Right renal pelvis (tissue), 4 donors: ENCODE measurements around the gene MYCN. TPM values are rescaled to one million over a fixed set of nuclear protein-coding genes. Genes with fewer than 3 reads are reported as not detected.

ENCODE experiments used
- DNase-seq, 4 donors: peaks; one replicate each; pipeline ENCODE4 v3.0.0-alpha.2; 2013; ENCODE audit warnings: low read depth in 4 of 4, low spot score in 3 of 4, missing footprints in 1 of 4
- polyA plus RNA-seq, 4 donors: library from polyadenylated mRNA; unstranded; fragments of 120-200 nt; gene quantifications; one replicate each; pipeline ENCODE4 v1.2.1, GENCODE V29; 2013; ENCODE audit not compliant: insufficient read length in 4 of 4

The MYCN gene
- polyA plus RNA-seq, 4 donors = 31.7 to 37.1 (median 36.3) TPM

GRCh38 chr2:15992457-15993231 lies 52.3 kb downstream of the MYCN start:
- no peak for DNase-seq

DNA sequence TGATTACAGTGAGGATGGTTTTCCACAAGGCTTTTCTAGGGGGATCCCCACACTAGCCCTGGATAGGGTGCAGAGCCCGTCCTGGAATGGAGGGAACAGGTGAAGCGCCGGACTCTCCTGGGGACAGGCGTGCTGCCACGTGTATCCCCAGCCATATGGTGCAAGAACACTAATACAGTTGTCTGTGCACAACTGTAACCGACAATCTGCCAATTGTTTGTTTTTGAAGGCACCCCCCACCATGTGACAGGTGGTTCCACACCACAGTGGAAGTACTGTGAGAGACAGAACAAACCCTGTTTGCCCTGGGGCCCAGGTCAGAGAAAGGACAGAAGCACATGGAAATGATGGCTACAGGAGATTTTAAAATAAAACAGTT lies 52.9 kb downstream of the MYCN start:
- no peak for DNase-seq

DNA sequence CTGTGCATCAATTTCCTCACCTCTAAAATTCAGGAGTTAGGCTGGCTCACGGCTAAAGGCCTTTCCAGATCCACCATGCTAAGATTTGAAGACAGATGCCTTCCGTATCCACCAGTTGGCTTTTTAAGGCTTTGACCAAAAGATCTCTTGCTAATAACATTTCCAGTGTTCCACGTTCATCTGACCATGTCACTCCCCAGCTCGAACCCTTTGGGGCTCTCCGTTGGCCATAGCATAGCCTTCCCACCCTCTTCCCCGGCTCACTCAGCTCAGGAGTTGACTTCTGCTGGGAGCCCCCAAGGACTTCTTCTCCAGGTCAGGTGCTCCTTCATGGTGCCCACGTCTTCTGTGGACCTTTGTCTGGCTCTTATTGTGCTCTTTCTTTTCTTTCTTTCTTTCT lies 53.3 kb downstream of the MYCN start:
- DNase-seq = no peak

GRCh38 chr2:15995603-15996002 lies 55.3 kb downstream of the MYCN start:
- no peak for DNase-seq
